HCT116 (cell line): ENCODE results near the gene FNDC3A.

Source experiments
- CTCF ChIP-seq, 3 experiments: fragments of 200-600 bp in 1 of 3; sonication (generic) in 1 of 3; IDR thresholded peaks in 2 of 3; conservative IDR thresholded peaks in 1 of 3; 2 replicates each; pipeline ENCODE4 v1.5.1; 2012 to 2017; ENCODE audit warnings: low read depth in 2 of 3, low read length in 2 of 3, antibody characterized with exemption in 1 of 3, borderline replicate concordance in 1 of 3, control low read depth in 1 of 3, mild to moderate bottlenecking in 1 of 3, mixed read lengths in 1 of 3, mixed run types in 1 of 3, moderate library complexity in 1 of 3; ENCODE audit not compliant: insufficient read depth in 1 of 3
- EGR1 ChIP-seq: IDR thresholded peaks from 2 replicates; pipeline ENCODE4 v1.6.1; 2012; ENCODE audit warnings: low read depth
- JUND ChIP-seq: IDR thresholded peaks from 2 replicates; pipeline ENCODE4 v1.6.1; 2012
- POLR2AphosphoS5 ChIP-seq: IDR thresholded peaks from 2 replicates; pipeline ENCODE4 v1.6.1; 2011; ENCODE audit warnings: mild to moderate bottlenecking, low read depth, low read length, moderate library complexity
- RAD21 ChIP-seq: IDR thresholded peaks from 2 replicates; pipeline ENCODE4 v1.6.1; 2012; ENCODE audit warnings: low read depth, mild to moderate bottlenecking
- SIN3A ChIP-seq: IDR thresholded peaks from 2 replicates; pipeline ENCODE4 v1.6.1; 2012; ENCODE audit warnings: low read depth
- TCF7L2 ChIP-seq: IDR thresholded peaks from 2 replicates; pipeline ENCODE4 v1.7.0; 2011; ENCODE audit warnings: borderline replicate concordance, inconsistent platforms; ENCODE audit not compliant: insufficient read depth, insufficient read length; ENCODE audit errors: extremely low read depth
- TF ChIP-seq, protein P1 (sequence below): IDR thresholded peaks from 2 replicates; pipeline ENCODE4 v1.6.1; 2012
- TF ChIP-seq, protein P2 (sequence below): IDR thresholded peaks from 2 replicates; pipeline ENCODE4 v1.6.1; 2011; ENCODE audit warnings: mild to moderate bottlenecking, low read length, moderate library complexity; ENCODE audit not compliant: insufficient replicate concordance; ENCODE audit errors: extremely low read depth

GRCh38 chr13:49066856-49067255 lies 91.1 kb downstream of the FNDC3A start:
- no peak for TF ChIP-seq CTCF (IDR thresholded peaks at IDR 0.05 in 2 of 3, conservative IDR thresholded peaks at IDR 0.05 in 1 of 3; ENCODE audit: borderline replicate concordance in 1 of 3, insufficient read depth in 1 of 3, low read depth in 2 of 3, low read length in 2 of 3)
- no peak for TF ChIP-seq EGR1
- no peak for TF ChIP-seq RAD21
- TF ChIP-seq SIN3A: no peak
- no peak for TF ChIP-seq JUND
- no peak for TF ChIP-seq POLR2AphosphoS5
- TF ChIP-seq TCF7L2: no peak
- TF ChIP-seq, protein P1, sequence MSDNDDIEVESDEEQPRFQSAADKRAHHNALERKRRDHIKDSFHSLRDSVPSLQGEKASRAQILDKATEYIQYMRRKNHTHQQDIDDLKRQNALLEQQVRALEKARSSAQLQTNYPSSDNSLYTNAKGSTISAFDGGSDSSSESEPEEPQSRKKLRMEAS: no peak
- TF ChIP-seq, protein P2, sequence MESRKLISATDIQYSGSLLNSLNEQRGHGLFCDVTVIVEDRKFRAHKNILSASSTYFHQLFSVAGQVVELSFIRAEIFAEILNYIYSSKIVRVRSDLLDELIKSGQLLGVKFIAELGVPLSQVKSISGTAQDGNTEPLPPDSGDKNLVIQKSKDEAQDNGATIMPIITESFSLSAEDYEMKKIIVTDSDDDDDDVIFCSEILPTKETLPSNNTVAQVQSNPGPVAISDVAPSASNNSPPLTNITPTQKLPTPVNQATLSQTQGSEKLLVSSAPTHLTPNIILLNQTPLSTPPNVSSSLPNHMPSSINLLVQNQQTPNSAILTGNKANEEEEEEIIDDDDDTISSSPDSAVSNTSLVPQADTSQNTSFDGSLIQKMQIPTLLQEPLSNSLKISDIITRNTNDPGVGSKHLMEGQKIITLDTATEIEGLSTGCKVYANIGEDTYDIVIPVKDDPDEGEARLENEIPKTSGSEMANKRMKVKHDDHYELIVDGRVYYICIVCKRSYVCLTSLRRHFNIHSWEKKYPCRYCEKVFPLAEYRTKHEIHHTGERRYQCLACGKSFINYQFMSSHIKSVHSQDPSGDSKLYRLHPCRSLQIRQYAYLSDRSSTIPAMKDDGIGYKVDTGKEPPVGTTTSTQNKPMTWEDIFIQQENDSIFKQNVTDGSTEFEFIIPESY: no peak
